ENCODE results near the gene C17orf67. TPM values are rescaled to one million over a fixed set of nuclear protein-coding genes. Genes with fewer than 3 reads are reported as not detected.

Gene C17orf67
- total and polyA plus RNA-seq, 9 of the 15 experiments (the other 6 are each of a cell fraction or from before 2014, with no cell fraction given) = 0.07 to 1.7 (median 0.59) TPM

DNA sequence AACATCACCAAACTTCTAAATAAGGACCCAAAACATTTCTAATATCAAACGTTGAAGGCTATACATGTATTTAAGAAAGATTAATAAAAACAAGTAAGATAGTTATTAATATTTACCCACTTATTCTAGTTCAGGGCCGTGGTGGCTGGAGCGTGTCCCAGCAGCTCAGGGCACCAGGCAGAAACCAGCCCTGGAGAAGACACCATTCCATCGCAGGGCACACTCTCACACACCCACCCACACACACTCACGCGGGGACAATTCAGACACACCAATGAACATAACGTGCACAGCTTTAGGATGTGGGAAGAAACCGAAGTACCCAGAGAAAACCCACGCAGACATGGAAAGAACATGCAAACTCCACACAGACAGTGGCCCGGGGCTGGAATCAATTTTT is 13.5 kb downstream of the C17orf67 start:
- no peak overlapping the region for H3K27ac ChIP-seq (ENCODE audit: extremely low read depth, low read depth, low read length)
- no peaks in the 10 kb centered on the region; a peak in 2 of 5 replicates for H3K27me3 ChIP-seq (ENCODE audit: control insufficient read depth in 2 of 2, insufficient read depth in 2 of 2, low read length in 2 of 2)
- no peaks in the 10 kb centered on the region for H3K9me3 ChIP-seq (replicated peaks; ENCODE audit: control insufficient read depth, insufficient read depth, low read depth, low read length)
- FAIRE-seq (no peak), DNase-seq (ENCODE audit: extremely low read depth in 1 of 4, low spot score in 3 of 4) (no peak), ATAC-seq (no peak)
- intact Hi-C loops (cut with micrococcal nuclease) = loop anchor here (10.0 kb wide), 1 partner anchor 295 kb away; no protein-coding TSS in a partner anchor
- in situ Hi-C loops (cut with MboI) = no loop called here
- POLR2A ChIA-PET = interaction anchor here (0.7 to 1.7 kb wide), 7 partner anchors 9 to 194 kb away, joined by 3 to 4 read pairs (median 4); partner anchors contain the start of genes C17orf67 and DGKE
- no peaks in the 10 kb centered on the region; a peak in 1 of 5 replicates for H3K4me1 ChIP-seq (replicated peaks in 1 of 2; ENCODE audit: control insufficient read depth in 2 of 2, insufficient read depth in 2 of 2, low read length in 2 of 2)
- H3K4me3 ChIP-seq = no peak overlapping the region
- no peaks in the 10 kb centered on the region for H4K20me1 ChIP-seq (replicated peaks; ENCODE audit: control insufficient read depth, insufficient read depth, low read length)
- CTCF ChIA-PET (ENCODE audit: low intra/inter-chr PET ratio) = interaction anchor here (0.8 to 3.0 kb wide), 3 partner anchors 46 to 140 kb away, joined by 3 to 27 read pairs (median 3); partner anchors contain the start of gene COIL
- no peak overlapping the region for H3K9ac ChIP-seq (ENCODE audit: insufficient read depth in 1 of 2, low read depth in 2 of 2, low read length in 2 of 2)
- TF ChIP-seq ZNF232 (CRISPR knock-in tag; IDR thresholded peaks at IDR 0.05) (no peak), TAL1 (IDR thresholded peaks at IDR 0.05) (no peak)
- H3K79me2 ChIP-seq (ENCODE audit: control insufficient read depth, insufficient read depth, low read length) = no peaks in the 10 kb centered on the region
- no TSS peak for BruUV-seq (replicated peaks)
- H3K9me1 ChIP-seq (ENCODE audit: control insufficient read depth, insufficient read depth, low read length) = no peaks in the 10 kb centered on the region
- no peaks in the 10 kb centered on the region for H3K36me3 ChIP-seq (ENCODE audit: control insufficient read depth, insufficient read depth, low read length)
- 41% methylated on average over 9 of the region's 10 CpGs for WGBS (ENCODE audit: insufficient coverage, low coverage, missing lambda C conversion rate)
- no peak overlapping the region for H3K4me2 ChIP-seq (ENCODE audit: insufficient read depth, low read length)
- no peak overlapping the region for H2AFZ ChIP-seq (ENCODE audit: low read depth, low read length)

- Histone ChIP-seq H3K9ac (ENCODE audit: insufficient read depth in 1 of 2, low read depth in 2 of 2, low read length in 2 of 2) (peak overlapping the region in 1 of 2 experiments; percentile 15; a peak in 1 of 4 replicates), H4K20me1 (replicated peaks; ENCODE audit: control insufficient read depth, insufficient read depth, low read length) (no peaks in the 10 kb centered on the region), H2AFZ (ENCODE audit: low read depth, low read length) (peak overlapping the region; percentile 72), H3K27ac (ENCODE audit: extremely low read depth, low read depth, low read length) (no peak overlapping the region), H3K27me3 (ENCODE audit: control insufficient read depth in 2 of 2, insufficient read depth in 2 of 2, low read length in 2 of 2) (peaks cover 3 to 4% of the 10 kb centered on the region in 2 experiments), H3K4me1 (replicated peaks in 1 of 2; ENCODE audit: control insufficient read depth in 2 of 2, insufficient read depth in 2 of 2, low read length in 2 of 2) (no peaks in the 10 kb centered on the region; a peak in 1 of 5 replicates), H3K9me3 (replicated peaks; ENCODE audit: control insufficient read depth, insufficient read depth, low read depth, low read length) (no peaks in the 10 kb centered on the region), H3K36me3 (ENCODE audit: control insufficient read depth, insufficient read depth, low read length) (no peaks in the 10 kb centered on the region), H3K4me3 (no peak overlapping the region), H3K4me2 (ENCODE audit: insufficient read depth, low read length) (peak overlapping the region; percentile 48; the same call in 1 of the 2 replicates), H3K79me2 (ENCODE audit: control insufficient read depth, insufficient read depth, low read length) (no peaks in the 10 kb centered on the region), H3K9me1 (ENCODE audit: control insufficient read depth, insufficient read depth, low read length) (no peaks in the 10 kb centered on the region)
- peak; percentile 78 to 84 (median 80) for DNase-seq (ENCODE audit: extremely low read depth in 1 of 4, low spot score in 3 of 4)
- peak; percentile 95 for ATAC-seq
- BruUV-seq (replicated peaks) = no TSS peak
- ChIA-PET POLR2A (interaction anchor here (0.6 to 1.7 kb wide), 8 partner anchors 10 to 195 kb away, joined by 3 to 4 read pairs (median 4); partner anchors contain the start of genes C17orf67 and DGKE), CTCF (ENCODE audit: low intra/inter-chr PET ratio) (interaction anchor here (0.6 to 3.0 kb wide), 5 partner anchors 47 to 141 kb away, joined by 3 to 27 read pairs (median 3); partner anchors contain the start of gene COIL)
- peak; percentile 93 for FAIRE-seq
- WGBS (ENCODE audit: insufficient coverage, low coverage, missing lambda C conversion rate) = 16% methylated on average over 14 of the region's 14 CpGs
- in situ Hi-C loops (cut with MboI) = loop anchor here (5.0 kb wide), 1 partner anchor 118 kb away; no protein-coding TSS in a partner anchor
- intact Hi-C loops (cut with micrococcal nuclease) = loop anchor here (1.0 to 10.0 kb wide), 3 partner anchors 47 to 295 kb away; no protein-coding TSS in a partner anchor
- TF ChIP-seq RHOXF2B (CRISPR knock-in tag; conservative IDR thresholded peaks at IDR 0.05) (no peak), CTCF (IDR thresholded peaks at IDR 0.05 in 2 of 3, conservative IDR thresholded peaks at IDR 0.05 in 1 of 3; ENCODE audit: insufficient read depth in 2 of 3, low read depth in 1 of 3, low read length in 3 of 3) (peak; percentile 74 to 81 (median 81)), TFAM (CRISPR knock-in tag; conservative IDR thresholded peaks at IDR 0.05) (no peak)
Observed at GRCh38 chr17:56819431-56820145, 14.1 kb downstream of the C17orf67 start.

Data from K562 (cell line).